Activated CD4-positive, CD25-positive, alpha-beta regulatory T cell (primary cell): Measurements from ENCODE around the gene ANP32B.

Experiments
- DNase-seq, 4 experiments: peaks; one replicate each; lab custom pipeline; 2025; lab: John Stamatoyannopoulos, UW

The ANP32B gene

GRCh38 chr9:98024702-98025101 lies 41.6 kb downstream of the ANP32B start:
- no peak for DNase-seq

GRCh38 chr9:98031169-98031568 lies 48.0 kb downstream of the ANP32B start:
- DNase-seq = no peak

- no peak for DNase-seq
These were observed 48.8 kb downstream of the ANP32B start for GRCh38 chr9:98031935-98032334.

GRCh38 chr9:98034593-98035546 lies 51.7 kb downstream of the ANP32B start:
- peak; percentile 79 to 93 (median 86) for DNase-seq

- no peak for DNase-seq
These were observed 54.2 kb downstream of the ANP32B start for GRCh38 chr9:98037357-98037756.

- no peak for DNase-seq
These were observed 55.8 kb downstream of the ANP32B start for GRCh38 chr9:98038958-98039357.

GRCh38 chr9:98039607-98040017 lies 56.5 kb downstream of the ANP32B start:
- DNase-seq = no peak

GRCh38 chr9:98040212-98040611 lies 57.1 kb downstream of the ANP32B start:
- no peak for DNase-seq

GRCh38 chr9:98043915-98044314 lies 60.8 kb downstream of the ANP32B start:
- no peak for DNase-seq

- DNase-seq = no peak
These were observed 62.4 kb downstream of the ANP32B start for GRCh38 chr9:98045234-98046179.

- no peak for DNase-seq
These were observed 63.0 kb downstream of the ANP32B start for GRCh38 chr9:98046180-98046543.

GRCh38 chr9:98047002-98047401 lies 63.9 kb downstream of the ANP32B start:
- DNase-seq = no peak

- no peak for DNase-seq
These were observed 66.3 kb downstream of the ANP32B start for GRCh38 chr9:98049288-98050072.

GRCh38 chr9:98050351-98050750 lies 67.2 kb downstream of the ANP32B start:
- no peak for DNase-seq

GRCh38 chr9:98054376-98054951 lies 71.3 kb downstream of the ANP32B start:
- DNase-seq = no peak

GRCh38 chr9:98056269-98057137 lies 73.4 kb downstream of the ANP32B start, which contains the start of gene NANS:
TSS of gene NANS (plus strand) at chr9:98056732. CDS start at chr9:98056809, 77 bp downstream.
- peak; percentile 84 to 92 (median 86) for DNase-seq

- DNase-seq = no peak
These were observed 74.1 kb downstream of the ANP32B start for GRCh38 chr9:98057138-98057799.

GRCh38 chr9:98062161-98062560 lies 79.0 kb downstream of the ANP32B start:
- no peak for DNase-seq

- DNase-seq = no peak
These were observed 81.7 kb downstream of the ANP32B start for GRCh38 chr9:98064623-98065392.
